AG10803 (cell line): ENCODE results near the gene SRGN.

Experiments used
- DNase-seq: peaks from one replicate; pipeline ENCODE4 v3.0.0; 2010; ENCODE audit warnings: low read depth
- H3K4me3 ChIP-seq: 2 replicates; pipeline ENCODE4 v1.5.1; 2011; ENCODE audit warnings: mild to moderate bottlenecking, low read length, control low read depth
- CTCF ChIP-seq: conservative IDR thresholded peaks from 2 replicates; pipeline ENCODE4 v1.5.1; 2011; ENCODE audit warnings: mild to moderate bottlenecking, low read length, control low read depth, inconsistent platforms

The SRGN gene

GRCh38 chr10:69101451-69102095, 13.7 kb downstream of the SRGN start:
- H3K4me3 ChIP-seq = no peak overlapping the region
- no peak for DNase-seq
- no peak for TF ChIP-seq CTCF

GRCh38 chr10:69102440-69102839, 14.5 kb downstream of the SRGN start:
- no peak overlapping the region for H3K4me3 ChIP-seq
- DNase-seq = no peak
- no peak for TF ChIP-seq CTCF

GRCh38 chr10:69103784-69104183, 15.9 kb downstream of the SRGN start:
- no peak for TF ChIP-seq CTCF
- no peak overlapping the region for H3K4me3 ChIP-seq
- DNase-seq = no peak

GRCh38 chr10:69104994-69105790, 17.3 kb downstream of the SRGN start:
- no peak for DNase-seq
- TF ChIP-seq CTCF = no peak
- H3K4me3 ChIP-seq = no peak overlapping the region

- DNase-seq = no peak
- H3K4me3 ChIP-seq = no peak overlapping the region
- no peak for TF ChIP-seq CTCF
Measured at GRCh38 chr10:69107176-69107490, 19.2 kb downstream of the SRGN start.

- no peak for DNase-seq
- no peak overlapping the region for H3K4me3 ChIP-seq
- TF ChIP-seq CTCF = no peak
Measured at GRCh38 chr10:69107699-69108098, 19.8 kb downstream of the SRGN start.

GRCh38 chr10:69119896-69120295, 32.0 kb downstream of the SRGN start:
- DNase-seq = peak; percentile 6
- TF ChIP-seq CTCF = no peak
- no peak overlapping the region for H3K4me3 ChIP-seq
